T1000 (cell line): ENCODE data around the gene LRP1.

Experiments
- DNase-seq: peaks from one replicate; lab custom pipeline; 2025; ENCODE audit warnings: mixed read lengths; lab: John Stamatoyannopoulos, UW

The LRP1 gene

DNA sequence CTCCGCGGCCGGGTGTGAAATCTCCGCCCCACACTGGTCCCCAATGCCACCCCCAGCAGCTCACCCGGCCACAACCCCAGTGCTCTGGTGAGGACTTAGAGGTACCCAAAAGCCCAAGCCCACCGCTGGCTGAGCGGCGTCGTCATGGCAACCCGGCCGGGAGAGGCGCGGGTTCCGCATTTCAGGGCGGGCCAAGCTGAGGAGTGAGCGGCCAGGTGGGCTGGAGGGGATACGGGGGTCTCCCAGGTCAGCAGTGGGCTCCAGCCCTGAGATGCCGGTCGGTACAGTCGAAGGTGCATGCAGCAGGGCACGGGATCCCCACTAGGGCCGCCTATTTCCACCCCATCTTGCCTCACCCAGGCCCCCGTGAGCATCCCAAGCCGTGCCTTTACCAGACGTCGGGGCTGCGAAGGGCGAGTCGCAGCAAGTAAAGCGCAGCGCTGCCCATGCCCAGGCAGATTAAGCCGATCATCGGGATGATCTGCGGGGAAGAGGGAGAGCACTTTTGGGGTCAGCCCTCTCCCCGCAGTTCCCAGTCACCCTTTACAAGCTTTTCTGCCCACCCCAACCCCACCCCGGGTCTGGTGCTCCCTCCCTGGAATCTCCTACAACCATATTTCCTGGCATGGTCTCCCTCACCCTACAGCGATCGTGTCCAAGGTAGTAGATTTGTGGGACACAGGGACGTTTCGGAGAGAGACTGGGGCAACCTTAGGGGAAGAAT lies 108.1 kb downstream of the LRP1 start:
- DNase-seq, result no peak

GRCh38 chr12:57236925-57237595 lies 108.8 kb downstream of the LRP1 start:
- no peak for DNase-seq

GRCh38 chr12:57237596-57237931 lies 109.3 kb downstream of the LRP1 start:
- no peak for DNase-seq

DNA sequence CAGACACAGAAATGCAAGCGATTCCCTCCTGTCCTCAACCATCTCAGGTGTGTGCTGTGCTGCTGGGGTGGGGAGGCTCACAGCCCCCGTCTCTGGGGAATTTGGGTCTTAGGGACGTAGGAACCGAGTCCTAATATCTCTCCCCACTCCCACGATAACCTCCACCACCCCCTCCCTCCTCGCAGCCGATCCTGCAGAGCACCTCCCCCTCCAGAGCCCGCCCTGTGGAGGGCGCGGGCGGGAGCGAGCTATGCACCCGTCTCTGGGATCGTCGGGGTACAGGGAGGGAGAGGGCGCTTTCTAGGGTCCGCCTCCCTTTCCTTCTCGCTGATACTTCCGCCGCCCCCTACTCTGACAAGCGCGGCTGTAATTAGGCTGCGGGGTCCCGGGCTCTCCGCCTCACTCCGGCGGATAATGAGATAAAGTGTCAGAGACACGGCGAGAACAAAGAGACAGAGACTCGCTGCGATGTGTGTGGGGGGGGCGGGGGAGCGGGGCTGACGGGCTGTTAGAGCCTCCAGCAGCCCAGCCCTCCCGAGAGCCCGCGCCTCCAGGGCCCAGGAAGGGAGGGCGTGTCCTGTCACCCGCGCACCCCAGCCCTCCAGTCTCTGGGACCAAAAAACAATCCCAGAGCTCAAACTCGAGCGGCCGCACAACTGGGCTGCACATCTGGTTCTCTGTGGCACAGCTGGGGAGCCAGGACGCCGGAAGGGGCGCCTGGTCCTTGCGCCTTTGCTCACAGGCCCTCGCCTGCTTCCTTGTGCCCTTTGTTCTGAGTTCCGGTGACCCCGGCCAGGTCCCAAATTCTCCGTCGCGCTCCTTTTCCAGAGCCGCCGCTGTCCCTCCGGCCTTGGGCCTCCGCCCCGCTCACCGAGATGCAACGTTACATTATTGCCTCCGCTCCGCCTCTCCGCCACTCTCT lies 109.9 kb downstream of the LRP1 start:
- DNase-seq, result no peak

- DNase-seq, result peak; percentile 89
Measured at GRCh38 chr12:57238854-57239554, 110.7 kb downstream of the LRP1 start.

DNA sequence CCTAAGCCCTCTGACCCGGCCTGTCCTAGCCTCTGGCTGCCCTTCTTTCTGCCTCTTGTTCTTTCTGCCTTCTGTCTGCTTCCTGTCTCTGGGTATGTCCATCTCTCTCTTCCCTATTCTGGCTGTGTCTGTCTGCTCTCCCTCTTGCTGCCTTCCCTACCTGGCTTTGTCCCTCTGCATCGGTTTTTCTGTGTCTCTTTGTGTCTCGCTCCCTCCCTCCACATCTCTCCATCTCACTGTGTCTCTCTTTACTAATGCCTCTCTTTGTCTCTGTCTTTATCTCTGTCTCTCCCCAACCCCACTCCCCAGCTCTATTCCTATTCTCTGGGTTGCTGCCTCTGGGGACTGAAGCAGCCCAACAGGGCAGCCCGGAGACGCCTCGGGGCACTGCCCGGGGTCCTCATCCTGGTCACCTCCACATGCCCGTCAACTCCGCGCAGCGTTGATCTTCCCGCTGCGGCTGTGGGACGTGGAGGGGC lies 111.3 kb downstream of the LRP1 start:
- DNase-seq, result no peak

DNA sequence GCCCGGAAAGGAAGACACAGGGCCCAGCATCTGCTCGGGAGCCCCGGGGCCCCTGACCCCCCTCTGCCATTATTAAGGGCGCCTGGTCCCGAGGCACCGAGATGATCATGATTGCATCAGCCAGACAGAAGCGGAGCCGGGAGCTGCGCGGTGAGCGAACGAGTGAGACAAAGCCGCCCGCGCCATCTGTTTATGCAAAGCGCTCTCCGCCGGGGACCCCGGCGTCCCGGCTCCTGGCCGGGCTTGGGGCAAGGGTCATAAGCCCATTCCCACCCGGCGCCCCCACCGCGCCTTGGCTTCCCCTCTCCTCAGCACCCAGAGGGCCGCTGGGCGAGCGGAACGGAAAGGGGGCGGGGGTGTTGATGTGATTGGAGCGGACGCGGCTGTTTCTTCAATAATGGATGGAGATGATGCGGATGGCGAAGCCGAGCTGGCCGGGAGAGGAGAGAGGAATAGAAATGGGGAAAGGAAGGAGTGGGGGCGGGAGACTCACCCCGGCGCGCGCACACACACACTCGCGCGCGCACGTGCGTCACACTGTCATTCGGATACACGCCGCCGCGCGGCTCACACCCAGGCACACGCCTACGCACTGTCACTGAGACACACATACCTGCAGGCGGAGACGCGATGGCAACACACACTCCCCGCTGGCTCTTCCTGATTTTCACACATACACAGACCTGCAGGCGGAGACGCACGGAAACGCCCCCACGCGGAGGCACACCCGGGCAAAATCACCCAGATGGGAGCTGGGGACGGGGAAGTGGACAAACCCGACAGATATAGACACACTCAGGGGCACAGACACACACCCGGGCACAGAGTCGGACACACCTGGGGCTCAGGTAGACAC lies 112.0 kb downstream of the LRP1 start:
- no peak for DNase-seq

- no peak for DNase-seq
Measured at GRCh38 chr12:57240926-57241401, 112.7 kb downstream of the LRP1 start.

- DNase-seq, result no peak
Measured at GRCh38 chr12:57241402-57242310, 113.4 kb downstream of the LRP1 start.

GRCh38 chr12:57242329-57242690 lies 114.0 kb downstream of the LRP1 start:
- DNase-seq, result no peak

DNA sequence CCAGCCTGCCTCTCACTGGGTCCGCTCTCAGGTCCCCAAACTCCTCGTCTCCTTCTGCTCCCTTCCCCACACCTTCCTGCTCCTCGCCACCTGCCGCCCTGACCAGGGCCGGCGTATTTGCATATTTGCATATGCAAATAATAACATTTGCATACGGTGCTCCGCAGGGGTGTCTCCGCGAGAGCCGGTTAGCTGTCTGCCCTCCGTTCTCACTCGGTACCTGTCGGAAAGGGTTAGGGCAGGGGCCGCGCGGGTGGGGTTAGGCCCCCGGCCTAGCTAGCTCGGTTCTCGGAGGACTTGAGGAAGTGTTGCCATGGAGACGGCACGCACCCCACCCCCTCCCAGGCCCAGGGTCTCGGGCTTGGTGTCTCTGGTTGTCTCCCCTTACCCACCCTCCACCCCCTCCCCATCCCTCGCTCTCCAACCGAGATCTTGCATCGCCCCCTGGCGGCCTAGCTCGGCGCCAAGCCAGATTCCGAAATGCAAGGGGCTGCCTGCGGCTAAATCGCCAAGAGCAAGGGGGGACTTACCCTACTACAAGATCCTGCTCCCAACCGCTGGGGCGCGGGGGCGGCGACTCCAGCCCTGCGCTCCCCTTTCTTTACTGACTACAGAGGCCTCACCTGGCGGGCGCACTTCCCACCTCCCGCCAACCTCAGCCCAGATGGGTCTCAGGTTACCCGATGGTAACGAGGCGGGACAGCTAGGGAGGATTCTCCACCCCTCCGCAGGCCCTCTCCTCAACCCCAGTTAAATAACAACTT lies 114.6 kb downstream of the LRP1 start:
- DNase-seq, result peak; percentile 28

DNA sequence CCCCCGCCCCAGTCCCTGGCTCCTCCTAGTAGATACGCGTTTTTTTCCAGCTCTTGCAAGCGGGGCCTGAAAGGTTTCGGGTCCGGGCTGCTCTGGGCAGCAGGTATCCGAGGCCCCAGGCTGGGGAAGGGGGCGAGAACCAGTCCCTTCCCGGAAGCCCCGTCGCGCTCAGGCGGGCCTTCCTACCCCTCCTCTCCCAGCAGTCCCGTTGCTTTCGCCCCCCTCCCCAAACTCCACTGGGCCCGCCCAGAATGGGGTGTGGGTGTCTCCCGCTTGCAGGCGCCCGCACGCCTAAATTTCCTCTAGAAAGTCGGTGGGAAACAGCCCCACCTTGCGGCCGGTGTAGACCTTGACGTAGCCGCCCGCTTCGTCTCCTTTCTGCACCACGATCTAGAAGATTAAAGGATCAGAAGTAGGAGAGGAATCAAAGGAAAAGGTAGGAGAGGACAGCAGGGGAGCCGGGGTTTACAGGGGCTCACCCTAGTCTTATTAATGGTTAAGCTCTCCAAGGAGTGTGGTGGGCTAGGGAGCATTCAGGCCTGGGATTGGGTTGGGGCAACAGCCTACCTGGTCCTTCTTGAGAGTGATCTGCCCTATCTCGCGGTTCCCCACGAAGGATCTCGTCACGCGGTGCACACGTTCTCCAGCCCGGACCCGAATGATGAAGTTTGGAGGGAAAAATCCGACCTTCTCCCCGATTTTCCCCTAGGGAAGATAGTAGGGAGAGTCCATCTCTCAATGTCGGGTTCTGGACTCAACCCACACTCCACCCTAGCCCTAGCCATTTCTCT lies 115.4 kb downstream of the LRP1 start:
- peak; percentile 62 for DNase-seq

GRCh38 chr12:57244312-57244696 lies 116.0 kb downstream of the LRP1 start:
- no peak for DNase-seq

DNA sequence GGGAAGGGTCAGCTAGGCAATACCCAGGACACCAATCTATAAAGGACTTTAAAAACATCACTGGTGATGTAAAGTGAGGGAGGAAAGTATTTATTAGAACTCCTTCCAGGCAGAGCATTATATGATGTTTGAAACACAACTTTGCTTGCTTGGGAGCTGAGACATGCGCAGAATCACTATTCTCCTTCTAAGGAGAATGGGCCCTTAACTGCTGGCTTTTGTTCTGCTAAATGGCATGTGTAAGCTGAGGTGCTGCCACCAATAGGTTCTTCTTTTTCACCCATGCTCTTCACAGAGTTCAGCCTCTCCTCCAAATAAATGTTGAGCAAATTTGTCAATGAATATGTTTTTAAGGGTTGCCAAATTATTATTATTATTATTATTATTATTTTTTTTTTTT lies 118.8 kb downstream of the LRP1 start:
- no peak for DNase-seq

DNA sequence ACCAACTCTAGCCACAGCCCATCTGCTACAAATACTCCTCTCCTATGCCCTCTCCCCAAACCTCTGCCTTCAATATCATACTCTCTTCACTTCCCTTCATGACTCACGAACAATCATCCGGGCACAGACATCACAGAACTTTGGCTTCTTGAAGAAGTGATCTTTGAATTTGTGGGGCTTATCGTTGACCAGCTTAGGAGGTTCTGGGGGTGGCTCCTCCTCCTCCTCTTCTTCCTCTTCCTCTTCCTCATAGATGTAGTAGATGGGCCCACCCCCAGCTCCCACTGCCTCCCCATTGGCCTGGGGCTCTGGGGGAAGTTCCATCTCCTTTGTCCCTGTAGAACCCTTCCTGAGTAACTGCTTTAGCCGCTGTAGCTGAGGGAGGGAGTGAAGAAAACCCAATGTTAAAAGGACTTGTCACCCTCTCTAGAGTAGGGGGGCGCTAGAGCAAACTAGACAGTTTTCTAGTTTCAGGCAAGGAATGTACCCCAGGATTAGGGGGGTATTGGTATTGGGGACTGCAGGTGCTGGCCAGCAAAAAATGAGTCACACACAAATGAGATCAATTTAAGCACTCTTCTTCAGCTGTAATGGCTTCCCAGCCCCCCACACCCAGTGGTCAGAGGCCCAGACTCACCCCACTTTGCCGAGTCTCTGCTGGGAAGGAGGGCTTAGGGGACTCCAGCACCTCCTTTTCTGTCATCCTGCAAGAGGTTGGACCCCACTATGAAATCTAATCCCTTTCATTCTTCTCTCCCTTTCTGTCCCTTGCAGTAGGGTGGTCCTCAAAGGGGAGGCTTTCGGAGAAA lies 120.9 kb downstream of the LRP1 start:
- no peak for DNase-seq

- no peak for DNase-seq
Measured at GRCh38 chr12:57250541-57250940, 122.3 kb downstream of the LRP1 start.

DNA sequence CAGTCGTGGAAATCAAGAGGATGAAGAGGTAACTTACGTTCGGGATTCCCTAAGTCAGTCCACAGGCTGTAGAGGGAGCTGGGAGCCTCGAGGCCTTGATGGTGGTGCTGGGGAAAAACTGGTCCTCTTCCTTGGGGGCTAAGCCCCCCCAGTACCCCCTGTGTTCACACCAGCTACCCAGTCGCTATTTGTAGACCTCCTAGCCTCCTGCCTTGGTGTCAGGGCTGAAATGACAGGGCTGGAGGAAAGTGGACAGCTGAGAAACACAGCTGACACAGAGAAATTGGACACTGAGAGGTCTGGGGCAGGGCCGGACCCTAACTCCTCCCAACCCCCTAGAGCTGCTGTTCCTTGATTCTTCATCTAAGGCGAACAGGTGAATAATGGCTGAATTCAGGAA lies 122.7 kb downstream of the LRP1 start, which contains the start of gene STAC3:
Gene STAC3, minus strand, starts transcription at position 232 of the 400 bp plus-strand sequence. CDS start 1,551 bp downstream, outside the sequence.
- no peak for DNase-seq
